ENCODE results near the gene SZT2. TPM values are rescaled to one million over a fixed set of nuclear protein-coding genes. Genes with fewer than 3 reads are reported as not detected.

Gene SZT2
- 86.6 TPM for total RNA-seq

- peak; percentile 99 for ATAC-seq
- DNase-seq (ENCODE audit: low spot score) = peak; percentile 98
- intact Hi-C loops (cut with DNase I) = loop anchor here (10.0 kb wide), 1 partner anchor 155 kb away; no protein-coding TSS in a partner anchor
Measured at GRCh38 chr1:43389326-43390313, at the start of gene SZT2, which contains the start of gene MED8. SZT2 (plus strand) TSS chr1:43389899; CDS start chr1:43389969, 70 bp downstream. MED8 (minus strand) TSS chr1:43389800; CDS start chr1:43389764, 36 bp downstream.

- DNase-seq (ENCODE audit: low spot score) = no peak
- intact Hi-C loops (cut with DNase I) = no loop called here
- no peak for ATAC-seq
Measured at GRCh38 chr1:43340559-43340958, 49.1 kb upstream of the SZT2 start.

GRCh38 chr1:43344267-43344850 lies 45.3 kb upstream of the SZT2 start:
- intact Hi-C loops (cut with DNase I) = no loop called here
- no peak for ATAC-seq
- DNase-seq (ENCODE audit: low spot score) = no peak

- ATAC-seq (no peak), DNase-seq (ENCODE audit: low spot score) (no peak)
- intact Hi-C loops (cut with DNase I) = no loop called here
Measured at GRCh38 chr1:43345120-43345519, 44.6 kb upstream of the SZT2 start.

GRCh38 chr1:43346636-43347035 lies 43.1 kb upstream of the SZT2 start:
- no peak for ATAC-seq
- intact Hi-C loops (cut with DNase I) = no loop called here
- DNase-seq (ENCODE audit: low spot score) = no peak

GRCh38 chr1:43348343-43348808 lies 41.3 kb upstream of the SZT2 start:
- intact Hi-C loops (cut with DNase I) = no loop called here
- ATAC-seq = peak; percentile 48
- no peak for DNase-seq (ENCODE audit: low spot score)

GRCh38 chr1:43348809-43349593 lies 40.7 kb upstream of the SZT2 start:
- ATAC-seq (peak; percentile 87), DNase-seq (ENCODE audit: low spot score) (peak; percentile 81)
- intact Hi-C loops (cut with DNase I) = no loop called here

- DNase-seq (ENCODE audit: low spot score) = no peak
- no peak for ATAC-seq
- intact Hi-C loops (cut with DNase I) = no loop called here
Measured at GRCh38 chr1:43349594-43350306, 39.9 kb upstream of the SZT2 start.

- no peak for DNase-seq (ENCODE audit: low spot score)
- intact Hi-C loops (cut with DNase I) = no loop called here
- no peak for ATAC-seq
Measured at GRCh38 chr1:43350976-43351375, 38.7 kb upstream of the SZT2 start.

- ATAC-seq (no peak), DNase-seq (ENCODE audit: low spot score) (no peak)
- intact Hi-C loops (cut with DNase I) = no loop called here
Measured at GRCh38 chr1:43351421-43352350, 38.0 kb upstream of the SZT2 start.

- intact Hi-C loops (cut with DNase I) = no loop called here
- ATAC-seq (no peak), DNase-seq (ENCODE audit: low spot score) (no peak)
Measured at GRCh38 chr1:43352351-43352705, 37.4 kb upstream of the SZT2 start.

- intact Hi-C loops (cut with DNase I) = no loop called here
- DNase-seq (ENCODE audit: low spot score) (no peak), ATAC-seq (no peak)
Measured at GRCh38 chr1:43352881-43353280, 36.8 kb upstream of the SZT2 start.

- ATAC-seq = no peak
- no peak for DNase-seq (ENCODE audit: low spot score)
- intact Hi-C loops (cut with DNase I) = no loop called here
Measured at GRCh38 chr1:43354471-43354870, 35.2 kb upstream of the SZT2 start.

- intact Hi-C loops (cut with DNase I) = no loop called here
- DNase-seq (ENCODE audit: low spot score) (no peak), ATAC-seq (no peak)
Measured at GRCh38 chr1:43354936-43355335, 34.8 kb upstream of the SZT2 start.

GRCh38 chr1:43357251-43357650 lies 32.4 kb upstream of the SZT2 start:
- DNase-seq (ENCODE audit: low spot score) = no peak
- ATAC-seq = no peak
- intact Hi-C loops (cut with DNase I) = no loop called here

- peak; percentile 25 for ATAC-seq
Measured at GRCh38 chr1:43358121-43358745, 31.5 kb upstream of the SZT2 start.

More at GRCh38 chr1:43358121-43358745, 31.5 kb upstream of the SZT2 start:
- intact Hi-C loops (cut with DNase I) = no loop called here
- no peak for DNase-seq (ENCODE audit: low spot score)
